Colonic mucosa (tissue), 4 donors: ENCODE results near the gene CIPC. TPM values are rescaled to one million over a fixed set of nuclear protein-coding genes. Genes with fewer than 3 reads are reported as not detected.

ENCODE experiments used
- DNase-seq: peaks from one replicate; pipeline ENCODE4 v3.0.0-alpha.2; 2020
- H3K27ac ChIP-seq: fragments of 200-600 bp; one replicate; pipeline ENCODE4 v1.8.0; 2021
- H3K27me3 ChIP-seq: fragments of 200-600 bp; one replicate; pipeline ENCODE4 v1.8.0; 2021
- H3K36me3 ChIP-seq: fragments of 200-600 bp; one replicate; pipeline ENCODE4 v1.8.0; 2021
- H3K4me1 ChIP-seq: fragments of 200-600 bp; one replicate; pipeline ENCODE4 v1.8.0; 2021; ENCODE audit warnings: mild to moderate bottlenecking
- H3K4me3 ChIP-seq: fragments of 200-600 bp; one replicate; pipeline ENCODE4 v1.8.0; 2021
- H3K9ac ChIP-seq, 2 donors: one replicate each; pipeline ENCODE4 v1.7.0; 2013; ENCODE audit warnings: control low read depth in 2 of 2, low read depth in 2 of 2, low read length in 2 of 2
- H3K9me3 ChIP-seq: fragments of 200-600 bp; one replicate; pipeline ENCODE4 v1.8.0; 2021
- CTCF ChIP-seq: fragments of 200-600 bp; IDR thresholded peaks from one replicate; pipeline ENCODE4 v1.8.0; 2022; ENCODE audit warnings: antibody characterized with exemption, mild to moderate bottlenecking
- intact Hi-C: fragments of 100-400 bp; cut with DNase I; formaldehyde crosslinking; loops from one replicate; pipeline ENCODE4 v1.14.1; 2022
- total RNA-seq, 2 donors: library from RNA; stranded (reverse); fragmentation: NEBNext Ultra II Directional in 1 of 2; extraction: Animal tissue kit (Norgen Biotek cat#: 25700) in 1 of 2; gene quantifications; one replicate each; pipeline ENCODE4 v1.2.1, GENCODE V29; 2021
- donor health status: healthy.
- donor health status: DM: no; HTN: no; CAD: no.
- donor health status: DM: no; HTN: no; CAD: no.

Gene CIPC
- total RNA-seq, 2 donors from 2014 or later = 18.2 to 38.4 TPM

GRCh38 chr14:77061630-77062257, 36.3 kb upstream of the CIPC start:
- Histone ChIP-seq H3K4me3 (no peak overlapping the region), H3K36me3 (no peaks in the 10 kb centered on the region), H3K9me3 (no peaks in the 10 kb centered on the region), H3K9ac (no peak overlapping the region), H3K4me1 (no peaks in the 10 kb centered on the region), H3K27me3 (no peaks in the 10 kb centered on the region), H3K27ac (no peak overlapping the region)
- intact Hi-C loops = no loop called here
- TF ChIP-seq CTCF = no peak
- DNase-seq = no peak

- no peak for TF ChIP-seq CTCF
- Histone ChIP-seq H3K36me3 (no peaks in the 10 kb centered on the region), H3K4me1 (no peaks in the 10 kb centered on the region), H3K4me3 (no peak overlapping the region), H3K9ac (no peak overlapping the region), H3K9me3 (no peaks in the 10 kb centered on the region), H3K27ac (no peak overlapping the region), H3K27me3 (no peaks in the 10 kb centered on the region)
- DNase-seq = no peak
- intact Hi-C loops = no loop called here
Observed at GRCh38 chr14:77062261-77062660, 35.8 kb upstream of the CIPC start.

GRCh38 chr14:77063571-77064171, 34.4 kb upstream of the CIPC start:
- no peak for DNase-seq
- intact Hi-C loops = no loop called here
- Histone ChIP-seq H3K4me3 (no peak overlapping the region), H3K9ac (no peak overlapping the region), H3K4me1 (no peaks in the 10 kb centered on the region), H3K27me3 (no peaks in the 10 kb centered on the region), H3K9me3 (no peaks in the 10 kb centered on the region), H3K27ac (no peak overlapping the region), H3K36me3 (no peaks in the 10 kb centered on the region)
- TF ChIP-seq CTCF = no peak

- intact Hi-C loops = loop anchor here (5.0 kb wide), 1 partner anchor 152 kb away; no protein-coding TSS in a partner anchor
Observed at GRCh38 chr14:77064521-77065178, 33.4 kb upstream of the CIPC start.

More at GRCh38 chr14:77064521-77065178, 33.4 kb upstream of the CIPC start:
- Histone ChIP-seq H3K4me1 (no peaks in the 10 kb centered on the region), H3K27ac (no peak overlapping the region), H3K36me3 (no peaks in the 10 kb centered on the region), H3K9ac (no peak overlapping the region), H3K4me3 (no peak overlapping the region), H3K27me3 (no peaks in the 10 kb centered on the region), H3K9me3 (no peaks in the 10 kb centered on the region)
- TF ChIP-seq CTCF = no peak
- DNase-seq = no peak
